Measurements from ENCODE around the gene GSTM2. TPM values are rescaled to one million over a fixed set of nuclear protein-coding genes. Genes with fewer than 3 reads are reported as not detected.

GSTM2 gene
- total RNA-seq, 1 donor from 2014 or later = 15.6 TPM

DNA sequence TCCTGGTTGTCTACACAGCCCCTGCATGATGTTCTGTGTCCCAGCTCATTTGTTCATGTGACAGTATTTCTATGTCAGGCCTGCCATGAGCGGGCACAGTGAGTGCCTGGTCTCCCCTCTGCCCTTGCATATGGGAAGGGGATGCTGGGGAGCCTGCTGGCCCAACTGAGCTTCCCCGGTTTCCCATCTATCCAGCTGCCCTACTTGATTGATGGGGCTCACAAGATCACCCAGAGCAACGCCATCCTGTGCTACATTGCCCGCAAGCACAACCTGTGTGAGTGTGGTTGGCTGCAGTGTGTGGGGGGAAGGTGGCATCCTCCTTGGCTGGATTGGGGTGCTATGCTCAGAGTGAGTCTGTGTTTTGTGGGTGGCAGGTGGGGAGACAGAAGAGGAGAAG lies 10.5 kb upstream of the GSTM2 start:
- Histone ChIP-seq H3K4me1 (peaks cover 3% of the 10 kb centered on the region), H2AFZ (replicated peaks) (no peak overlapping the region), H3K27me3 (peaks cover 30% of the 10 kb centered on the region), H4K20me1 (ENCODE audit: low read depth) (no peaks in the 10 kb centered on the region), H3K27ac (no peak overlapping the region), H3K79me2 (ENCODE audit: low read depth) (no peaks in the 10 kb centered on the region), H3F3A (ENCODE audit: low read depth) (peaks cover 4% of the 10 kb centered on the region), H3K9ac (no peak overlapping the region), H3K4me3 (no peak overlapping the region), H3K36me3 (no peaks in the 10 kb centered on the region), H3K4me2 (no peak overlapping the region), H3K9me3 (ENCODE audit: low read depth) (no peaks in the 10 kb centered on the region)
- no peaks in the 10 kb centered on the region for H3K9me3 Mint-ChIP-seq
- H3K36me3 Mint-ChIP-seq = peaks cover 6% of the 10 kb centered on the region
- H3K27ac Mint-ChIP-seq = no peak overlapping the region
- no peak for TF ChIP-seq EZH2phosphoT487 (IDR thresholded peaks at IDR 0.05)
- TF ChIP-seq, protein P1, sequence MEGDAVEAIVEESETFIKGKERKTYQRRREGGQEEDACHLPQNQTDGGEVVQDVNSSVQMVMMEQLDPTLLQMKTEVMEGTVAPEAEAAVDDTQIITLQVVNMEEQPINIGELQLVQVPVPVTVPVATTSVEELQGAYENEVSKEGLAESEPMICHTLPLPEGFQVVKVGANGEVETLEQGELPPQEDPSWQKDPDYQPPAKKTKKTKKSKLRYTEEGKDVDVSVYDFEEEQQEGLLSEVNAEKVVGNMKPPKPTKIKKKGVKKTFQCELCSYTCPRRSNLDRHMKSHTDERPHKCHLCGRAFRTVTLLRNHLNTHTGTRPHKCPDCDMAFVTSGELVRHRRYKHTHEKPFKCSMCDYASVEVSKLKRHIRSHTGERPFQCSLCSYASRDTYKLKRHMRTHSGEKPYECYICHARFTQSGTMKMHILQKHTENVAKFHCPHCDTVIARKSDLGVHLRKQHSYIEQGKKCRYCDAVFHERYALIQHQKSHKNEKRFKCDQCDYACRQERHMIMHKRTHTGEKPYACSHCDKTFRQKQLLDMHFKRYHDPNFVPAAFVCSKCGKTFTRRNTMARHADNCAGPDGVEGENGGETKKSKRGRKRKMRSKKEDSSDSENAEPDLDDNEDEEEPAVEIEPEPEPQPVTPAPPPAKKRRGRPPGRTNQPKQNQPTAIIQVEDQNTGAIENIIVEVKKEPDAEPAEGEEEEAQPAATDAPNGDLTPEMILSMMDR (IDR thresholded peaks at IDR 0.05) = no peak
- TF ChIP-seq EZH2 (IDR thresholded peaks at IDR 0.05) = no peak
- H3K4me1 Mint-ChIP-seq = peaks cover 17% of the 10 kb centered on the region
- no peak for DNase-seq (ENCODE audit: low spot score)
- peak overlapping the region; percentile 71 for H3K4me3 Mint-ChIP-seq
- peaks cover 13% of the 10 kb centered on the region for H3K27me3 Mint-ChIP-seq (ENCODE audit: insufficient read depth, low read depth)

DNA sequence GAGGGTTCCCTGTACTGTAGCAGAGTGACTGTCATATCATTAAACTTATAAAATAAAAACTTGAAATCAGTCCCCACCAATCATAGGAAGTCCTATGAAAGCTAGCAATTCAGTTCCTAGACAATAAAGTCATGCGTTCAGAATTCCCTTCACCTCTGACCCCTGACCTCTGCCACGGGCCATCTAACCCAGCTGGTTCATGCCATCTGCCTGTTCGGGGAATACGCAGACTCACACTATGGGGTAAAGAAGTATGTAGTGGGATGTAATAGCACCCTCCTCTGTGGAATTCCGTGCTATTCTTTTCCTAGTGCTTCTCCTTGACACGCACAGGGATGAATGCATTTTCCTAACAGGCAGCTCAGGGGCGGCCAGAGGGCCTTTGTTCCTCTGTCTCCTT lies 9.9 kb upstream of the GSTM2 start:
- peaks cover 13% of the 10 kb centered on the region for H3K27me3 Mint-ChIP-seq (ENCODE audit: insufficient read depth, low read depth)
- Histone ChIP-seq H4K20me1 (ENCODE audit: low read depth) (no peaks in the 10 kb centered on the region), H3K4me2 (no peak overlapping the region), H3K27me3 (peaks cover 25% of the 10 kb centered on the region), H3K27ac (no peak overlapping the region), H3K9ac (no peak overlapping the region), H2AFZ (replicated peaks) (no peak overlapping the region), H3K9me3 (ENCODE audit: low read depth) (no peaks in the 10 kb centered on the region), H3K36me3 (no peaks in the 10 kb centered on the region), H3K79me2 (ENCODE audit: low read depth) (no peaks in the 10 kb centered on the region), H3K4me3 (no peak overlapping the region), H3K4me1 (peaks cover 3% of the 10 kb centered on the region), H3F3A (ENCODE audit: low read depth) (peaks cover 4% of the 10 kb centered on the region)
- peak overlapping the region; percentile 76 for H3K27ac Mint-ChIP-seq
- H3K4me3 Mint-ChIP-seq = peak overlapping the region; percentile 71
- H3K4me1 Mint-ChIP-seq = peaks cover 17% of the 10 kb centered on the region
- TF ChIP-seq EZH2 (IDR thresholded peaks at IDR 0.05) (no peak), EZH2phosphoT487 (IDR thresholded peaks at IDR 0.05) (no peak)
- TF ChIP-seq, protein P1 (IDR thresholded peaks at IDR 0.05) = no peak
- H3K36me3 Mint-ChIP-seq = peaks cover 6% of the 10 kb centered on the region
- no peaks in the 10 kb centered on the region for H3K9me3 Mint-ChIP-seq
- DNase-seq (ENCODE audit: low spot score) = no peak

DNA sequence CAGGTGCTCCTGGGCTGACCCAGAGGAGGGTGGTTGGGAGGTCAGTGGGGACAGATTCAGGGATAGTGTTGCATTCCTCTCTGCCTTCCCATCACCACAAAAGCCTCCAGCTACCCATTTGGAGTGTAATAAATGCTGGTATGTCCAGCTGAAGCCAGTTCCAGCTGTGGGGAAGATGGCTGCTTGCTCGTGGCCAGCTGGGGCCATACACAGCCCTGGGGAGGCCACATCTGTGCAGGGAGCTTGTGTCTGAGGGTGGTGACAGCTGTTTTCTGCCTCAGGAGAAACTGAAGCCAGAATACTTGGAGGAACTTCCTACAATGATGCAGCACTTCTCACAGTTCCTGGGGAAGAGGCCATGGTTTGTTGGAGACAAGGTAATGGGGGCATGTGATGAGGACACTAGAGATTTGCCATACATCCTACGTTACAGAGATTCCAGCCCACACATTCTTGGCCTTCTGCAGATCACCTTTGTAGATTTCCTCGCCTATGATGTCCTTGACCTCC lies 9.3 kb upstream of the GSTM2 start:
- H4K20me1 ChIP-seq (ENCODE audit: low read depth) = no peaks in the 10 kb centered on the region
- H3K4me1 Mint-ChIP-seq = peaks cover 17% of the 10 kb centered on the region
- peaks cover 12% of the 10 kb centered on the region for H3K27me3 Mint-ChIP-seq (ENCODE audit: insufficient read depth, low read depth)
- peaks cover 6% of the 10 kb centered on the region for H3K36me3 Mint-ChIP-seq
- no peak overlapping the region for H2AFZ ChIP-seq (replicated peaks)
- no peak overlapping the region for H3K27ac ChIP-seq
- H3K4me3 ChIP-seq = no peak overlapping the region
- H3K4me3 Mint-ChIP-seq = peak overlapping the region; percentile 53
- TF ChIP-seq, protein P1 (IDR thresholded peaks at IDR 0.05) = no peak
- TF ChIP-seq EZH2phosphoT487 (IDR thresholded peaks at IDR 0.05) = no peak
- H3K27me3 ChIP-seq = peaks cover 18% of the 10 kb centered on the region
- H3F3A ChIP-seq (ENCODE audit: low read depth) = peaks cover 4% of the 10 kb centered on the region
- H3K9me3 Mint-ChIP-seq = no peaks in the 10 kb centered on the region
- no peak overlapping the region for H3K9ac ChIP-seq
- peak overlapping the region; percentile 76 for H3K27ac Mint-ChIP-seq
- H3K4me1 ChIP-seq = peaks cover 3% of the 10 kb centered on the region
- no peaks in the 10 kb centered on the region for H3K36me3 ChIP-seq
- no peaks in the 10 kb centered on the region for H3K79me2 ChIP-seq (ENCODE audit: low read depth)
- H3K9me3 ChIP-seq (ENCODE audit: low read depth) = no peaks in the 10 kb centered on the region
- no peak overlapping the region for H3K4me2 ChIP-seq
- DNase-seq (ENCODE audit: low spot score) = no peak

Measured in neural progenitor cell (in vitro differentiated cells).